GM19452 (cell line): ENCODE data around the gene DNMT1.
"Not testable (repeated sequence)": the region's sequence is repeated elsewhere in the genome, so short reads cannot be mapped to it uniquely, and the experiment has no call there.

Experiments
- ATAC-seq: cut with Tn5 transposase; IDR thresholded peaks from one replicate; pipeline ENCODE4 v1.9.1; 2021; ENCODE audit not compliant: unreplicated experiment

Gene DNMT1

DNA sequence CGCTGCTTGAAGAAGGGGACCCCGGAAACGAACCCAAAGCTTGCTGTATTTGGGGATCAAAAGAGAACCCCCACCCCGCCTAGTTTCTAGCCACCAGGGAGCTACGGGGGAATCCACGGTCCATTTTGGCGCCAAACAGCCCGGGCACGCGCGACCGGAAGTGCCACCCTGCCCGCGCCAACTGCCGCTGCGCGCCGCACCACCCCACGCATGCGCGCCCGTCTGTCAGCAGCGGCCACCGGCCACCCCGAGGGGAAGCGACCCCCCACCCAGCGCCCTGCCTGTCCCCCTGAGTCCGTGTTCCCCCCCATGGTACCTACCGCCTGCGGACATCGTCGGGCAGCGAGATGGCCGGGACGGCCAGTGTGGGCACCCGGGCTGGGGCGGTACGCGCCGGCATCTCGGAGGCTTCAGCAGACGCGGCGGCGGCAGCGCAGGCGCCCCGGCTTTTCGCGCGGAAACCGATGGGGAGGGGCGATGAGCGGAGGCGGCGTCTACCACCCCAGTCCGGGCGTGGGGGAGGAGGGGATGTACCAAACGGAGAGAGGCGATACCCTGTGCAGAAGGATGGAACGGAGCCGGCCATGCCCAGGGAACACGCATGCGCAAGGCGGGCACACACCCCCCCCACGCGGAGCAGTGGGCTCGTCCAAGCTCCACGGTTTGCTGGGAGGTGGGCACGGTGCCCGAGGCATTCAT is at the start of gene DNMT1:
Gene DNMT1 (minus strand): TSS at position 454 of the 699 bp plus-strand sequence. CDS start 54 bp downstream, at position 400.
- ATAC-seq = peak; percentile 78

DNA sequence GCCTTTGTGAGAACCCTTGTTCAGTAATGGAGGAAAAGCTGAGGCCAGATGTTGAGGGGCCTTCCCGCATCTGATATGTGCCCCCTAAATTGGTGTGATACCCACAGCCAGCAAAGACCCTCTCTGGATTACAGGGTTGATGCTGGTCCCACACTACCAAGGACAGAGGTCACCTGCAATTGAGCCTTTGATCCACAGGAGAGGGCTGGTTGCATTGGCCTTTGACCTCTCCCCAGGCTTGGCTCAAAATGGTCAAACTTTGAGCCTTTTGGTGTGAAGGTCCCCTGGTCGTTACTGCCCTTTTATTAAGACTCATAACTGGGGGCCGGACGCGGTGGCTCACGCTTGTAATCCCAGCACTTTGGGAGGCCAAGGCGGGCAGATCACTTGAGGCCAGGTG is 48.9 kb upstream of the DNMT1 start:
- no peak for ATAC-seq

DNA sequence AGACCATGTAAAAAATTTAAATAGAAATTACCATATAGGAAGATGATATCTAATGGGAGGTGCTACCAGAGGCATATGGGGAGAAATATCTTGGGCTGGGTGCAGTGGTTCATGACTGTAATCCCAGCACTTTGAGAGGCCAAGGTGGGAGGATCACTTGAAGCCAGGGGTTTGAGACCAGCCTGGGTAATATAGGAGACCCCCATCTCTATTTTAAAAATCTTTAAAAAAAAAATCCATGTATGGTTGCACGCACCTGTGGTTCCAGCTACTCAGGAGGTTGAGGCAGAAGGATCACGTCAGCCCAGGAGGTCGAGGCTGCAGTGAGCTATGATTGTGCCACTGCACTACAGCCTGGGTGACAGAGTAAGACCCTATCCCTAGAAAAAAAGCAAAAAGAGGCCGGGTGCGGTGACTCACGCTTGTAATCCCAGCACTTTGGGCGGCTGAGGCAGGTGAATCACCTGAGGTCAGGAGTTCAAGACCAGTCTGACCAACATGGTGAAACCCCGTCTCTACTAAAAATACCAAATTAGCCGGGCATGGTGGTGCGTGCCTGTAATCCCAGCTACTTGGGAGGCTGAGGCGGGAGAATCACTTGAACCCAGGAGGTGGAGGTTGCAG is 47.2 kb upstream of the DNMT1 start:
- not testable (repeated sequence) for ATAC-seq

DNA sequence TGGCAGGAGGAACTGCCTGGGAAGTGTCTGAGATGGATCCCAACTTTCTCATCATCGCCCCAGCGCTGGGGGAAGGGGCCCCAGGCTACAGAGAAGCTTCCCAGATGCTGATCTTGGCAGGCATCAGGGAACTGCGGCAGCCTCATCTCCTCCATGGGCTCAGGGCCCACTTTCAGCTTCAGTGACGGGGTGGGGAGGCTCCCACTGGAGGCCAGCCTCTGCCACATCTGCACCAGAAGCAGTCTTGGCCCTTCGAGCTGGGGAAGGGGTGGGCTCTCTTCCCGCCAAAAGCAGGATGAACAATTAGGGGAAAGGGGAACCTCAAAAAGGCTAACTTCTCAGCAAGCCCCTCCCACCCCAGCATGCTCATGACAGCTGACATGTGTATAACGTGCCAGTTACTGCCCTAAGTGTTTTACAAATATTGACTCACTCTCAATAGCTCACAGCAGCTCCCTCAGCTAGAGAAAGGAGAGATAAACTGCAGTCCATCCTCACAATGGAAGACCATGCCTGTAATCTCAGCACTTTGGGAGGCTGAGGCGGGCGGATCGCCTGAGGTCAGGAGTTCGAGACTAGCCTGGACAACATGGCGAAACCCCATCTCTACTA is 43.5 kb upstream of the DNMT1 start:
- ATAC-seq = no peak

DNA sequence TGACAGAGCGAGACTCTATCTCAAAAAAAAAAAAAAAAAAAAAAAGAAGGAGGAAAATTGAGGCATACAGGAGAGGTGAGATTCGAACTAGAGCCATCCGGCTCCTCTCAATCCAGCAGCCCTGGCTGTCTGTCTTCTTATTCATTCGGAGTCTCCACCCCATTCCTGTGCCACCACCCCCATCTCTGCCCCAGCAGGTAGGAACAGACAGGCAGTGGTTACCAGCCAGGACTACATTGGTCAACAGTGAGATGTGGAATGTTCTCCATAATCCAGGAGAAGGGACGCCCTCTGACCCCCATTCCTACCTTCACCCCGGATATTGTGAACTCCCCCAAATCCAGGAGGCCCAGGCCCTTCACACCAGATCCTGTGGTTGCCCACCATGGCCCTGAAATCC is 42.9 kb upstream of the DNMT1 start:
- no peak for ATAC-seq

DNA sequence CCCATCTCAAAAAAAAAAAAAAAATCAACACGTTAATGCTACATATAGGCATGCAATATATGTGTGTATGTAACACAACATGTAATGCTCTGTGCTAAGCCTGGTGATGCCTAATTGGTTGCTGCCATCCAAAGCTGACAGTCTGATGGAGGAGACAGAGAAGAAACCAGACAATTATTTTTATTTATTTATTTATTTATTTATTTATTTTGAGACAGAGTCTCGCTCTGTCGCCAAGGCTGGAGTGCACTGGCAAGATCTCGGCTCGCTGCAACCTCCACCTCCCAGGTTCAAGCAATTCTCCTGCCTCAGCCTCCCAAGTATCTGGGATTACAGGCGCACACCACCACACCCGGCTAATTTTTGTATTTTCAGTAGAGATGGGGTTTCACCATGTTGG is 40.7 kb upstream of the DNMT1 start:
- not testable (repeated sequence) for ATAC-seq

DNA sequence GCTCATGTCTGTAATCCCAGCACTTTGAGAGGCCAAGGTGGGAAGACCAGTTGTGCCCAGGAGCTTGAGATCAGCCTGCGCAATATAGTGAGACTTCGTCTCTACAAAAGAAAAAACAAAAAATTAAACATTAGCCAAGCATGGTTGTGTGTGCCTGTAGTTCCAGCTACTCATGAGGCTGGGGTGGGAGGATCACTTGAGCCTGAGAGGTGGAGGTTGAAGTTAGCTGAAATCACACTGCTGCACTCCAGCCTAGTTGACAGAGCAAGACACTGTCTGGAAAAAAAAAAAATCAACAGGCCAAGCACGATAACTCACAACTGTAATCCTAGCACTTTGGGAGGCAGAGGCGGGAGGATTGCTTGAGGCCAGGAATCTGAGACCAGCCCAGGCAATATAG is 40.2 kb upstream of the DNMT1 start:
- no peak for ATAC-seq

DNA sequence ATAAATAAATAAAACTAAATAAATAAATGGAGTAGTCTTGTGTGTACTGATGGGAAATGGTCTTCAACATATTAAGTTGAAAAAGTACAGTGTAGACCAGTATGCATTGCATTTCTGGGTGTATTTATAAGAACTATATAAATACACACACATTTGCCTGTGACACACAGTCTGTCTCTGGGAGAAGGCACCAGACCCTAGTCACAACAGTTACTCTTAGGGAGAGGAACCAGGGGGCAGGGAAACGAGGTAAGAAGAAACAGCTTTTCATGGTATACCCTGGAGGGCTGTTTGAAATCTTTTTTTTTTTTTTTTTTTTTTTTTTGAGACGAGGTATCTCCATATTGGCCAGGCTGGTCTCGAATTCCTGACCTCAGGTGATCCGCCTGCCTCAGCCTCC is 39.2 kb upstream of the DNMT1 start:
- ATAC-seq = no peak

DNA sequence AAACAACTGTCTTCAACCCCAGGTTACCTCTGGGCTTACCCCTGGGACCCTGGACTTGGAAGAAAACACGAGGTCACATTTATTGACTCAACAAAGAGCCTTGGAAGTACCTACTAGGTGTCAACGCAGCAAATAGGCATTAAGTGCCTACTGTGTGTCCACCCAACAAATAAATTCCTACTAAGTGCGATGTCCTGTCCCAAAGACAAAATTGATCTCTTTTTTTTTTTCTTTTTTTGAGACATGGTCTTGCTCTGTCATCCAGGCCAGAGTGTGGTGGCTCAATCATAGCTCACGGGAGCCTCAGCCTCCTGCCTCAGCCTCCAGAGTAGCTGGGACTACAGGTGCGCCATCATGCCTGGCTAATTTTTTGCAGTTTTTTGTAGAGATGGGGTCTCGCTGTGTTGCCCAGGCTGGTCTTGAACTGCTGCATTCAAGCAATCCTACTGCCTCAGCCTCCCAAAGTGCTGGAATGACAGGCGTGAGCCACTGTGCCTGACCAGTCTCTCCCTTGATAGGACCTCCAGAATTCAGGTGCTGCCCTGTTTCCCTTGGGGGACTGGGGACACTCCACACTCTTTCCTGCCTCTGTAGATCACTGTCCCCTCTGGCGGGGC is 37.0 kb upstream of the DNMT1 start:
- no peak for ATAC-seq

DNA sequence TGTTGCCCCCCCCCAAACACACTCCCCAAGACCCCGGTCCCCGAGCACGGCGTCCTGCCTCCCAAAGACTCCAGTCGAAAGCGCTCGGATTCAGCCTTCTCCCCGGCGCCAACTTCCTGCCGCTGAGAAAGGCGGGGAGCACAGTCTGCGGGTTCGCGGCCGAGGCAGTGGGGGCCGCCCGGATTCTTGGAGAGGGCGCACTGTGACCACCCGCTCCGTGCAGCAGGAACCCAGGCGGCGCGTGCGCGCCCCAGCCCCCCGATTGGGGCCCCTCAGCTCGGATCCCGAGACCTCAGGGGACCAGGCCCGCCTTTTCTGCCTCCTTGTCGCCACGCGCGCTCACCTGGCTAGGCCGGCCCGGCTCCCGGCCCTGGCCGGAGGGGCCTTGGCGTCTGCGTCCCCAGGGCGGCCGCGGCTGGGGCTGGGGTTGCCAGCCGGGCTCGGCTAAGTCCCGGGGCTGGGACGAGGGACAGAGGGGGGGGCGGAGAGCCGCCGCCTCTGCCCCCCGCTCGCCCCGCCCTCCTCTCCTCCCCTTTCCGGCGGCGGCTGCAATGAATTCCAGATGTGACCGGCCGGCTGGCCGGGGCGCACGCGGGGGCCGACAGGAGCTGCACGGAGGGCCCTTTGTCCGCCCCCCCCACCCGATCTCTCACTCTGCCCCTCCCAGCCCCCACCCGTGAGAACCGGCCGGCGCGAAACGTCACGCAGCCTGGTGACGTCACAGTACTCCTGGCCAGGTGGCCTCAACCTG is 36.3 kb upstream of the DNMT1 start, which contains the start of gene S1PR2:
Gene S1PR2 (minus strand): TSS at position 471 of the 751 bp plus-strand sequence. CDS start 6,426 bp downstream, outside the sequence.
- peak; percentile 48 for ATAC-seq

DNA sequence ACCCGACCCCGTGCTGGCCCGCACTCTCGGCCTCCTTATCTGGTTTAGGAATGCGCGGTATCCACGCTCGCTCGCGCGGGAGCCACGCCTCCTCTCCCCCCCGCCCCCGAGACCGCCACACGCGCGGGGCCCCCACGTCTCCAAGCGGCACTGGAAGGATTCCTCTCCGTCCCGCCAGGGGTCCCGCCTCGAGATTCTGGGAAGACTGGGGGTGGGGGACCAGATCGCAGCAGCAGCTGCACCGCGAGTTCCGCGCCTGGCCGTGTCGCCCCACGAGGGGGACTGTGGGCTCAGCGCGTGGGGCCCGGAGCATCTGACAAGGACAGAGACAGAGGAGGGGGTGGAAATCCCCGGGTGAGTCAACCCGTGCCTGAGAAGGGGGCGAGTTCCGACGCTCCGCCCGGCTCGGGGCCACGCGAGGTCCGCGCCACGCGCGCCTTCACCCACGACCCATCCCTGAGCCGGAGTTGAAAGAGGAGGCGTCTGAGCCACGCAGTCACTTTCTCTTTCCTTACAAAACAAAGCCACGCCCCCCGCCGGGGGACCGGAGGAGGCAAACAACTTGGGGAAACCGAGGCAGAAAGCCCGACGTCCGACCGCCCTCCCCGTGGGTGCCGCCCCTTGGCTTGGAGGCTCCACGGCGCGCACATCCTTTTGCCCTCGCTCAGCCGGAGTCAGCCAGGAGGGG is 35.6 kb upstream of the DNMT1 start:
- no peak for ATAC-seq

DNA sequence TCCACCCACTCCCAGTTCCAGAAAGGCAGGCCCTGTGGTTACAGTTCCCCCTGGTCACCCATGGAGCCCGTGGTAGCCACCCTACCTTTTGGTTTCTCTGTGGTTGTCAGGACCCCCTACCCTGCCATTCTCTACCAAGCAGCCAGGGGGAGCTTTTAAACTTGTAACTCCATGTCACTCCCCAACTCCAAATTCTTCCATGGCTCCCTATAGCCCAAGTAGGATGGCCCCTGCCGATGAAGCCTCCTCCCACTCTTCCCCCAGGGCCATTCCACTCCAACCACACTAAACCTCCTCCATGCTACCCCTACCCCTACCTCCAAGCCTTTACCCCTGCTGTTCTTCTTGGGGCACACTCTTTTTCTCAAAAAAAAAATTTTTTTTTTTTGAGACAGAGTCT is 34.2 kb upstream of the DNMT1 start:
- ATAC-seq = no peak

DNA sequence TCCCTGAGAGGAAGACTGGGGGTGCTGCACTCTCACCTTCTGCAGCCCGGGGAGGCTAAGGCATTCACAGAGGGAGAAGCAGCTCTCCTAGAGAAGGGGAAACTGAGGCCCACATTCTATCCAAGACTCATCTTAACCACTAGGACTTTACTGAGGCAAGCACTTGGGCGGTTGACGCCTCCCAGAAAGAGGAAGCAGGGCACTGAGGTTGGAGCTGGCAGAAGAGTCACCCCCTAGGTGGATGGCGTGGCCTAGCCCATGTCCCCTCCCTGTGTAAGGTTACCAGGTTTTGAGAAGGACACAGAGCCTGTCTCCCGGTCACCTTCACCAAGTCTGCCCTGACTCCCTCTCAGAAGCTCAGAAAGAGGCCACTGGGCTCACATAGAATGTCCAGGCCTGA is 33.6 kb upstream of the DNMT1 start:
- ATAC-seq = no peak

DNA sequence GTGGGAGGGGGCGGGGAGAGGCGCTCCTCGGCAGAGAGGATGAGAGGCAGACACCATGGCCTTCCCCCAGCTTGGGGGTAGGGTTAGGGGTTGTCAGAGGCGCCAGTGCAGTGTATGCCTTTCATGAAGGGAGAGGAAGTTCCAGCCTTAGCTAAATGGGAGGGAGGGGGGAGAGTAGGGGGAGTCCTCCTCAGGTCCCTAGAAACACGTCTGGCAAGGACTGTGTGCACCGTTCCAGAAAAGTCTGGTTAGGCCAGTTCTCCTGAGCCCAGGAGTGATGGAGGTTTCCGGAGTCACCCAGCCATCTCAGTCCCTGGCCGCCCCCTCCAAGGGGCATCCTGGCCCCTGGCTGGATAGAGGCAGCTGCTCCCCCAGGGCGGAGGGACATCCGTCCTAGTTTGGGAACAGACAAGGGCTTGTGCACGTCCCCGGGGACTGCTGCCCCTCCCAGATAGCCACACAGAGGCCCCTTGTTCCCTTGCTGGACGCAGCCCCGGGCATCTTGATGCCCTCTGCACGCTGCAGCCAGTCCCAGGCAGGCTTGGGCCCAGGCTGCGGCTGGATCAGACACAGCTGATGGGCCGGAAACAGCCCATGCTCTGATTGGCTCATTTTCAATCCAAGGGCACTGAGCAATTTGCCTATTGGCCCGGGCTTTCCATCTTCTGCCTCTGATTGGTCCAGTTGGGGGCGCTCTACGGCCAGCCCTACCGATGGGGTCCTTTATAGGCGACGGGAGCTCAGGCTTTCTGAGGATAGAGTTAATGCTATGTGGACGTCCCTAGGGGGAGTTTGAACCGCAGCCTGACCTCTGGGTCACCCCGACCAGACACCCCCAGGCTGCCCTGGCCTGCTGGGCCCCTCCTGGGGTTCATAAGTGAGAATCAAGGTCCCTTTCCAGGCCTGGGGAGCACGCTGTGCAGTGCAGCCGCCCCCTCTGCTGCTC is 32.5 kb upstream of the DNMT1 start:
- ATAC-seq = no peak

DNA sequence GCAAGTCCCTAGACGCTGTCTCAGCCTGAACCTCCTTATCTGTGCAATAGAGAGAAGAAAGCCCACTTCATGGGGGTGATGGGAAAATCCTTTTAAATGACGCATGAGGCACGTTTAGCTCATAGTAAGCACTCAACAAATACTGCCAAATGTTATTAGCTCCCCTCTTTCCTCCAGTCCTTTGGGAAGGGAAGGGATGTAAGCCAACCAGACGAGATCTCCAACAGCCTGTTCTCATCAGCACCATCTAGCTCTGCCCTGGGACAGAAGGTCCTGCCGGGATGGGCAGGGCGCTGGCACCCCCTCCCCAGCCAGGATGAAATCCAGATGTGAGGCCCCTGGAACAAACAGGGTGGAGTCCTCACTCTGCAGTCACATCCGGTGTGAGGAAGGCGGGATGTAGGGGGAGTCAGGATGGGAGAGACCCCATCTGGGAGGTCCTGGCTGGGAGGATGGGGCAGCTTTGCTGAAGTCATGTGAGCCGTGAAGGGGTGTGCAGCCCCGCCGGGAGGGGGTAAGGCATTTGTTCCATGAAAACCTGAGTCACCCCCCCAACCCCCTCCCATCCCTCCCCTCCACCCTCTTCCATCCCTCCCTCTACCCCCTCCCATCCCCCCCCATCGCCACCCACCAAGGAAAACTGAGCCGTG is 31.7 kb upstream of the DNMT1 start:
- ATAC-seq = no peak

DNA sequence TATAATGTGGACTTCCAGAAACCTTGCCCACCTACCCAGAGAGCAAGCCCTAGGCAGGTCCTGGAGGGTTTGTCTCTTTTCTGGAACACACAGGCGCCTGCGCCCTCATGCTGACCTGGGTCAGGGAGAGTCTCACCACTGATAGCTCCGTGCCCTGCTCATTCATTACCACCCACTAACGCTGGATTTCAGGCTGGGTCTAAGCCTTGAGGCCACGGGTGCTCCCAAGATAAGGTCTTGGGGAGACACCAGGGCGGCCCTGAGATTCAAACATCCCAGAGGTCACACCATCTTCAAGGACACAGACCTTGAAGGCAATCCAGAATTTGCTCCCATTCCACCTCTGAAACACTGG is 31.2 kb upstream of the DNMT1 start:
- no peak for ATAC-seq

DNA sequence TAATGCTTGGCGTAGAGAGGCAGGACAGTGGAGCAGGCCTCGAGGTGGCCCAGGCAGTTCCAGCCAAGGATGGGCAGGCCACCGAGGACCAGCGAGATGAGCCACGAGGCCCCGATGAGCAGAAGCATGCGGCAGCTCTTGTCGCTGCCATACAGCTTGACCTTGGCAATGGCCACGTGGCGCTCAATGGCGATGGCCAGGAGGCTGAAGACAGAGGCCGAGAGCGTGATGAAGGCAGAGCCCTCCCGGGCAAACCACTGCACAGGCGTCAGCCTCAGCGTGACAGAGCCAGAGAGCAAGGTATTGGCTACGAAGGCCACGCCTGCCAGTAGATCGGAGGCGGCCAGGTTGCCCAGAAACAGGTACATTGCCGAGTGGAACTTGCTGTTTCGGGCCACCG is 29.6 kb upstream of the DNMT1 start:
- ATAC-seq = no peak

DNA sequence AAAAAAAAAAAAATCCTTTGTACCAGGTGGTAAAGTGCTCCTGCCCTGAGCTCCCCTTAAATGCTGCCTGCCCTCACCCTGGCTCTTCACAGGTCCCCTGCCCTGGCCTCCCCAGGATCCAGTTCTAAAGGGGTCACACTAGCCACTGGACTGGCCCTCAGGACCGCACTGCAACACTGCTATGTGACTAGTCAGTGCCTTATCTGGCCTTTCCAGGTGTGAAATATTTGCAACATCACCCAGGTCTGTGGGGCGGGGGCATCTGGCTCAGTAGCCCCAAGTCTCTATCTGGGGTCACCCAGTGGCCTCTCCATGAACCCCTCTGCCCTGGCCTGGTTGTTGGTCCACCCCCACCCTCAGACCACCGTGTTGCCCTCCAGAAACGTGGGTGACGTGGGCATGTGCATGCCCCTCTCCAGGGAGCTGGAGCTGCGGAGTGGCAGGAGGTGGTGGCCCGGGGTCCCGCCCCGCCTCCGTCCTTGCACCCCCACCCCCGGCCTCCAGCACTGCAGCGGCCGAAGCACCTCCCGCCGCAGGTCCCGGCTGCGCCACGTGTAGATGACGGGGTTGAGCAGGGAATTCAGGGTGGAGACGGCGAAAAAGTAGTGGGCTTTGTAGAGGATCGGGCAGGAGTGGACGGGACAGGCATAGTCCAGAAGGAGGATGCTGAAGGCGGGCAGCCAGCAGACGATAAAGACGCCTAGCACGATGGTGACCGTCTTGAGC is 28.9 kb upstream of the DNMT1 start:
- ATAC-seq = no peak
